Inferior parietal cortex (tissue), 1 donor: ENCODE results near the gene STX10.

Experiments used
- DNase-seq: peaks from one replicate; pipeline ENCODE4 v3.0.0-alpha.2; 2016; ENCODE audit errors: extremely low spot score

The STX10 gene

GRCh38 chr19:13100031-13100588 is 50.1 kb downstream of the STX10 start:
- no peak for DNase-seq

- DNase-seq, result no peak
Measured at GRCh38 chr19:13099073-13099999, 50.8 kb downstream of the STX10 start.

GRCh38 chr19:13098277-13099072 is 51.7 kb downstream of the STX10 start:
- no peak for DNase-seq

- no peak for DNase-seq
Measured at GRCh38 chr19:13097463-13098258, 52.5 kb downstream of the STX10 start.

GRCh38 chr19:13097033-13097462 is 53.1 kb downstream of the STX10 start:
- DNase-seq, result no peak

GRCh38 chr19:13095934-13096927 is 53.9 kb downstream of the STX10 start:
- no peak for DNase-seq

GRCh38 chr19:13095393-13095784 is 54.8 kb downstream of the STX10 start:
- DNase-seq, result no peak

GRCh38 chr19:13094771-13095392 is 55.3 kb downstream of the STX10 start:
- no peak for DNase-seq

- no peak for DNase-seq
Measured at GRCh38 chr19:13094106-13094504, 56.1 kb downstream of the STX10 start.
